GM19023 (cell line): ENCODE results near the gene DAAM1.

Source experiments
- ATAC-seq: cut with Tn5 transposase; IDR thresholded peaks from one replicate; pipeline ENCODE4 v1.9.1; 2021; ENCODE audit warnings: mild to moderate bottlenecking, moderate library complexity; ENCODE audit not compliant: unreplicated experiment

Gene DAAM1

DNA sequence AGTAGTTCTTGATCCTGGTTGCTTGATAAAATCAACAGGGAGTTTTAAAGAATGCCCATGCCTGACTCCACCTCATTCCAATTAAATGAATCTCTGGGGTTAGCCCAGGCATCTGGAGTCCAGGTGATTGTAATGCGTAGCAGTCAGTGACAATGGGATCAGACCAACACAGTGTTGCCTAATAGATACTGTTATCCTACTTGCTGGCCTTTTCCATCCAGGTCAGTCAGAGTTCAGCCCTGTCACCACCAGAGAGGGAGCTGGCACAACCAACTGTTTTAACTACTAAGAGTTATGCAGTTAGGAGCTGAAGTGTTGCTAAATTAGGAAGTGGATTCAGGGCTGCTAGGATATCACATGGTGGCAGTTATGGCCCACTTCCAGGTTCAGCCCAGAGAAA lies 169.6 kb downstream of the DAAM1 start:
- ATAC-seq: no peak

DNA sequence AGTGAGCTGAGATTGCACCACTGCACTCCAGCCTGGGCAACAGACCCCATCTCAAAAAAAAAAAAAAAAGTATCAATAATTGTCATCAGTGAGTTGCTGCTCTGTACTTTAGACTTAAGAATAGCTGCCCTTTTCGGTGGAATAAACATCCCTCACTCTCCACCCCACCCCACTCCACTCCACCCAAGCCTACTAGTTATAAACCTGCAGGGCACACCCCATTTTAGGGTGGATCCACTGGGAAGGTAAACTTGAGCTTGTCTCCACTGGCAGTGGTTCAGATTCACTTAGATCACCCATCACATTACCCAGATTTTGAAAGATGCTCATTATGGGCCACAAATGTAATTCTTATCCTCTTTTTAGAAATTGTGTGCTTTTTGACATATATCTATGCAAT lies 170.3 kb downstream of the DAAM1 start:
- ATAC-seq: no peak

DNA sequence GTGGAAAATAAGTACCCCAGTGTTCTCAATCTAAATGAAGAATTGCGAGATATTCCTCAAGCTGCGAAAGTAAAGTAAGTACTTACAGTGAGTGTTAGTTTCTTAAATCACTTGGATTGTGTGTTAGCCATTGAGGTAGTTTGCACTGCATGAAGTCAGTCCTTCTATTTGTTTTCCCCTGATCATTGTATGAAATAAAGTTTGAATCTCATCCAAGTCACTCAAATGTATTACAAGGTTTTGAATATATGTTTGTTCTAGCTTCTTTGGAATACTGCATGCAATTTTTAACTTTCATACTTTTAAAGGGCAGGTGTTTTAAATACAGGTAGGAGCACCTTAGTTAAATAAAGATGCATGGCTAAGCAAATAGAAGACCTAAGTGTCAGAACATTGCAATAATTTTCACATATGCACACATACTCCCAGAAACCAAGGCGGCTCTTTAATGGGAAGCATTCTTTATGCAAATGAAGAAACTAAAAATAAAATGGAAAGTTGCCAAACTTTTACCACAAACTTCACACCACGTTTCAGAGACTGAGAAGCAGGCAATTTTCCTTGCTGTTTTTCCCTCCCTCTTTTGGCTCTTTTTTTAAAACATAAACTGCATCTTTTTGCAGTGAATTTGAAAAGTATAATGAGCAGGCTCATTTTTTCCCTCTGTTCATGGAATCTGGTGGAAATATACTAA lies 171.1 kb downstream of the DAAM1 start:
- no peak for ATAC-seq

DNA sequence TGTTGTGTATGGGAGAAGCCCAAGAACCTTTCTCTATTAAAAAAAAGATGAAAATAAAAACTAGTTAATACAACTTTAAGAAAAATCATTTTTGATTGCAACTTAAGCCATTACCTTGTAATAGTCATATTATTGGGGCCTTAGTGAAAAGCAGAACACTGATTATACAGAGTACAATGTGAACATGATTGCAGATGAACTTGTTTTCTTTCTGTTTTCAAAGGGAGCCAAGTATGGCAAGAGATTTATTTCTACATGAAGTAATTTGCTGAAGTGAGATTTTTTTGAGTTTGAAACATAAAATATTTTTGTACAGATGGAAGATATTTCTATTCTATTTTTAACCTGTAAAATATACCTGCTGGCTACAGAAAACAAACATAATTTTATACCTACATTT lies 171.8 kb downstream of the DAAM1 start:
- no peak for ATAC-seq

DNA sequence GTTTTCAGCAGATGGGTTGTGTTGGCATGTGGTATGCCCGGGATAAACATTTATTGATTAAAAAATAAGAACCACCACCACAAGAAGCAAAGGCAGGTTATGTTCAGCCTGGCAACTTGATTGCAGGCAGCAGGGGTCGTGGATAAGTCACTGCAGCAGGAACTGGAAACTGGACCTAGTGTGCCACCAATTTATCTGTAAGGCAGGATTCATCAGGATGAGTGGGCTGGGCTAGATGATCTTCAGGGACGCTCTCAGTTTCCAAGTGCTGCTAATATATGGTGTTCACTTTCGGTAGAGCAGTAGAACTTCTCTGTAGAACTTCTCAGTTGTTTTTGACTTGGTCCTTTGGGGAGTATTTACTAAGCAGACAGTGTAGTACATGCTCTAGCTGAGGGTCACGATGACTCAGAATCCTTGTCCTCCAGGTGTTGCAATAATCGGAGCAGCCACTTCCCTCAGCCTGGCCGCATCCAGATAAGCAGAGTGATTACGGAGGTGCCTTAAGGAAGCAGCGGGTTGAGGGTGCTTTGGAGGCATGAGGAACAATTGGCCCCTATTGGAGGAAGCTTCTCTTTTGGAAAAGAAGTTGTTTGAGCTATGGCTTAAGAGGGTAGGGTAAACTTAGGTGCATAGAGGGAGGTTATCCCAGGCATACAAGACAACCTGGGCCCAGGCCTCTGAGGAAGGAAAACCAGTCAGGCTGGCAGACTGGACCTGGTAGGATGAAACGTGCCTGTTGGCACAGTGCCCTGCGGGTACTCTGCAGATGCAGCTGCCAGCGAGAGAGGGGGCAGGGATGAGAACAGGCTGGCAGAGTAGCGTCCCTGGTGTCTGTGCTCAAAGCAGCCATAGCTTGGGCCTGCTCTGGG lies 172.7 kb downstream of the DAAM1 start:
- ATAC-seq: no peak

DNA sequence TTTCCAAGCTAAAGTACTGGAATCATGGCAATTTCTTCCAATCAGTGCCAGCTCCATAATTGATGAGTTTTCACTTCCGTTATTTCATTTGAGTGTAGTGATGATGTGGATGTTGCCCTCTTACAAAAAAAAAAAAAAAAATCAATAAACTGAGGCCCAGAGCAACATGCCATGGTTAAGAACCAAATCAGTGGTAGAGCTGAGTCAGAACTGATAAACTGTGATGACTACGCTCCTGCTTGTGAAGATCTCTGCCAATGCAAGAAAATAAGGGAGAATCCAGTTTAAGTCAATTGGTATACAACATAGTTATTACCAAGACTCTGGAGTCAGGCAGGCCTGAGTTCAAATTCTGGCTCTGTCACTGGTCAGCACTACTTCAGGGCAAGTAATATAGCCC lies 174.0 kb downstream of the DAAM1 start:
- no peak for ATAC-seq

DNA sequence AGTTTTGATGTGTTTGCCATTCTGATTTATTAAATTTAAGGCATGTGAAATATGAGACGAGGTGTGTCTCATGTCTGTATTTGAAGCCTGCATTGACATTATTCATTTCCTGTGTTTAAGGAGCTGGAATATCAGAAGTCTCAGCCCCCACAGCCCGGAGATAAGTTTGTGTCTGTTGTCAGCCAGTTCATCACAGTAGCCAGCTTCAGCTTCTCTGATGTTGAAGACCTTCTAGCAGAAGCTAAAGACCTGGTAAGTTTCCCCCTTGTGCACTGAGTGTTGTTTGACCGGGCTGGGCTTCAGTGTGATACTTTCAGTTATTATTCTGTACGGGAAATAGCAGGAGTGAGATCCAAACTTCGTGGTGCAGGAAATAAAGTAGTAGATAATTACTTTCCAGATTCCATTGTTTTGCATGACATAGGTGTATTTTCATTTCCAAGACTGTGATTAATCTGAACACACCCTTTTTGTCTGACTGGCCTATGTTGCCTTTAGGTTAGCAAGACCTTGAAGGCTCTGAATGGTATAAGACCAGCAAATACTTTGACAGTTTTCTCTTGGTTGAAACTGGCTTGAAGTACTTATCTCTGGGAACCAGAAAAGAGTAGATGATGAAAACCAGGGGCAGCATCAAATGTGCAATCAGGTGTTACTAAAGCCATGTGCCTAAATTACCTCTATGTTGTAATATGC lies 175.2 kb downstream of the DAAM1 start:
- no peak for ATAC-seq

DNA sequence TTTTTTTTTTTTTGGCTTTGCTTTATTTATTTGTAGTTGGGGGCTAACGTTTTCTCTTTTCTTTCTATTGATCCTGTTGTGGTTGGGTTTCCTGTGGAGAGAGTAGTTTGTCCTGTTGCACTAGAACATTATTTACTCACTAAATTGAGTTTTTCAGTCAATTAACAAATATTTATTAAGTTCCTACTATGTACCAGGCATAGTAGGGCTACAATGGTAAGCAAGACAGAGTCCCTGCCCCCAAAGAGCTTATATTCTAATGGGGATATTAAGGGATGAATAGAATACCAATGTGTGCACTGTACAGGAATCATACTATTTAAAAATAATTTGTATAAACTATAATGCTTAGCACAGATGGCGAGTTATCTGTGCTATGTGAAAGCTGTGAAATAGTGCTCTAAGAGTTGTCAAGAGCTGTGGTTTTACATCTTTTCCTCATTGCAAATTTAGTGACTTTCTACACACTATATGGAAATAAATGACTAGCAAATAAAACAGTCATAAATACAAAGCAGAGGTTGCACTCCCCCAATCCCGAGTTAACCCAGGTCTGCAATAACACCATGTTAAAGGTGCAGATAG lies 181.8 kb downstream of the DAAM1 start:
- no peak for ATAC-seq

DNA sequence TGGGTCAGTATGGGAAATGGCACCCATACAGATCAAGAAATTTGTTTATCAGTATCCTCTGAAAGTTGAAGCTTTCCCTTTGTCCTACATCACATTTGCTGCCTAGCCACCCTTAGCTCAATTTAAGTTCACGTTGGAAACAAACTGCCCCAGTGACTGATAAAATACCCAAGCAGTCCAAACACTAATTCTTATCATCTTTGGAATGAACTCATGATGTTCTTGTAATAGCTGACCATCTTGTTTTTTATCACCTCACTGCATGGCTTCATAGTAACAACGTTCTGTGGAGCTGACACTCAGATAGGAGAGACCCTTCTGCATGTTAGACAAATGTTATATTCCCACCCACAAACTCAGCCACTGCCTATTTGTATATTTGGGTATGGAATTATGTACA lies 183.3 kb downstream of the DAAM1 start:
- no peak for ATAC-seq

DNA sequence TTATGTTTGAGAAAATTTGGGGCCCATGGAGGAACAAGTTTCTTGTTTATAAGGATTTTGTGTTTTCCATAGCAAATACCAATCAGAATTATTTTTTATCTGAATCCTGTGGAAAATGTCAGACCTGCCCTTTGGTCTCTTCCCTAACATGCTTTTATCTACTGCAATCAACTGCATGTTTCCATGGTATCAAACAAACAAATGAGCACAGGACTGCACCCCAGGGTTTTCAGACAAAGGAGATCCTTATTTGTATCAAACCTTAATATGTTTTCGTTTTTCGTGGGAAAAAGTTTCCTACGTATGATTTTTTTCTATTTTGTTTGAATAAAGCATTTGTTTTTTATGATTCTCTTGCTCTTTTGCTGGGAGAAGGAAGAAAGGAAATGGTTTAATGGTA lies 185.6 kb downstream of the DAAM1 start:
- no peak for ATAC-seq

DNA sequence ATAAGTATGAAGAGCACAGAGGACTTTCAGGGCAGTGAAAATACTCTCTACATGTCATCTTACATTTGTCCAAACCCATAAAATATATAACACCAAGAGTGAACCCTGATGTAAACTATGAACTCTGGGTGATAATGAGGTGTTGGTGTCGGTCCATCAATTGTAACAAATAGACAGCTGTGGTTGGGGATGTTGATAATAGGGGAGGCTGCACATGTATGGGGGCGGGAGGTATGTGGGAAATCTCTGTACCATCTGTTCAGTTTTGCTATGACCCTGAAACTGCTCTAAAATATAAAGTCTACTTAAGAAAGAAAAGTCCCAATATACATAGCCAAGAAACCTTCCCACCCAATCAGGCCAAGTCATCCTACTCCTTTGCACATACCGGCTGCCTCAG lies 188.2 kb downstream of the DAAM1 start:
- ATAC-seq: no peak

DNA sequence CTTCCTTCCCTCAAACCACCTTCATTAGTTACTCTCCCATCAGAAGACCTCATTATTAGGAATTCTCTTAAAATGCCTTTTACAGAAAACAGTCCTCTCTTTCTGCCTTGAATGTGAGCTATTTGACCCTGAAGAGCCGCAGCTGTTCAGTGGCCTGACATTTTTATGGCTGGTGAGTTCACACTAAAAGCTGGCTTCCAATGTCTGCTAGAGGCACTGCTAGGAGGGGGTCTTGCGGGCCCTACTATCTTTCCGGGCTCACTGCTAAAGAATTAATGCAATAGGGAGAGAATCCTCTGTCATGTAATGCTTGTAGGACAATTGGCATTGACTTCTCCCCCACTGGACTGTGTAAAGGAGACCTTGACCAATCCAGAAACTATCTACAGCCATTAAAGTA lies 189.0 kb downstream of the DAAM1 start:
- no peak for ATAC-seq

DNA sequence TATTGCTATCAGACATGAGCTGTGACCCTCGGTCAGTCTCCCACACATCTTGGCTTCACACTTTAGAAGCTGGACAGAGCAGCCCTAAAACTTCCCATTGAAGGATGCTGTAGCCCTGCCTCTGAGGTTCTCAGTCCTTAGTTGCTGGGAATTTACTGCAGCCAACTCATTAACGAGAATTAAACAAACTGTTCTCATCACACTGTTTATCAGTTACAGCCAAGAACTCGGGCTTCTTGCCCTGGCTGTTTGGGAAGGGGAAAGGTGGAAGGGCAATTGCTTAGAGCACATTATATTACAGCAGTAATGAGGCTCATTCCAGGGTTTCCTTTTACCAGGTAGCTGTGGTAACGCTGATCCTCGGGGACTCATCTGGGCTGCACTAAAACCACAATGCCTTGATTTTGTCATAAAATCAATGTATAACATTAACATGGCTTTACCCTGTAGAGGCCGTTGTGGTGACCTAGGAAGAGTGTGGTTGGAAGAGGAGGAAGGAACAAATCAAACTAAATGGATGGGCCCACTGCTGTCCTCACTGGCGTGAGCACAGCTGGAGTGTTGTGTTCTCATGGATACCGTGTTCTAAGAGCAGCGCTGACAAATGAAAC lies 189.6 kb downstream of the DAAM1 start:
- no peak for ATAC-seq

DNA sequence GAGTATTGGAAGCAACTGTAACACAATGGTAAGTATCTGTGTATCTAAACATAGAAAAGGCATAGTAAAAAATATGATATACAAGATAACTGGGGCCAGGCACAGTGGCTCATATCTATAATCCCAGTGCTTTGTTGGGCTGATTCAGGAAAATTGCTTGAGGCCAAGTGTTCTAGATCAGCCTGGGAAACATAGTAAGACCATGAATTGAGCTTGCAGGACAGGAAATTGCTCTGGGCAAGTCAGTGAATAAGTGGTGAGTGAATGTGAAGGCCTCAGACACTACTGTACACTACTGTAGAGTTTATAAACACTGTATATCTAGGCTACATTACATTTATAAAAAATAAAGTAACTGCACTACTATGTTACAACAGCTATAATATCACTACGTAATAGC lies 201.5 kb downstream of the DAAM1 start:
- no peak for ATAC-seq

DNA sequence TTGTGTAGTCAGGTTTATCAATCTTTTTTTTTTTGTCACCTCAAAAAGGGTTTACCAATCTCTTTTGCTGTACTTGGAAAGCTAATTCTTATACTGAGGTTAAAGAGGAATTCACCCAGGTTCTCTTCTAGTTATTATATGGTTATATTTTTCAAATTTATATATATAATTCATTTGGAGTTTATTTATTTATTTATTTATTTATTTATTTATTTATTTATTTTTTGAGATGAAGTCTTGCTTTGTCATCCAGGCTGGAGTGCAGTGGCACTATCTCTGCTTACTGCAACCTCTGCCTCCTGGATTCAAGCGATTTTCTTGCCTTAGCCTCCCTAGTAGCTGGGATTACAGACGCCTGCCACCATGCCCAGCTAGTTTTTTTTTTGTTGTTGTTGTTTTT lies 202.9 kb downstream of the DAAM1 start:
- no peak for ATAC-seq

DNA sequence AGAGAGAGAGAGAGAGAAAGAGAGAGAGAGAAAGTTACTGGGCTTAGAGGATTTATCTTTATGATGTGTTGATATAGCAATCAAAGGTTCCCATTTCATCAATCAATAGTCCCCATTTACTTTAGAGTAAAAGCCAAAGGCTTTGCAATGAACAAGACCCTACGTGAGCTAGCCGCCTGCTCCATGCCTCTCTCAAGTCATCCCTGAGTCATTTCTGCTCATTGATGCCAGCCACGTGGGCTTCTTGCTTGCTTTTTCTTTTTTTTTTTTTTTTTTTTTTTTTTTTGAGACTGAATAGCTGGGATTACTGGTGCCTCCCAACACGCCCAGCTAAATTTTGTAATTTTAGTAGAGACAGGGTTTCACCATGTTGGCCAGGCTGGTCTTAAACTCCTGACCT lies 205.8 kb downstream of the DAAM1 start:
- ATAC-seq: no peak

DNA sequence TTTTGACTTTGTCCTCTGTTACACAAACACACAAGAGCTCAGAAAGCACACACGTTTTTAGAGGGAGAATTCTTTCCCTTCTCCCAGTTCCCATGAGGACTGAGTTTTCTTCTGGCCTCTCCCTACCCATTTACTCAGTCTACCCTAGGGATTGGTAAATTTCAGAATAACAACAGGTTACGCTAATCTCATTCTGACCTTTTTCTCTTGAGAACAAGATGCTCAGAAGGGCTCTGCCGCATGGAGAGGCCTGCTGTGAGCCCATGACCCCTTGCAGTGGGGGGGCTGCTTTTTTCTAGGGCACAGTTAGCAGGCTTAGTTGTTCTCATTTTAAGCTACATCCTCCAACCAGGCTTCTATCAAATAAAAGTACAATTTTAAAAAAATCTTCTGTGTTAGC lies 207.2 kb downstream of the DAAM1 start:
- no peak for ATAC-seq

DNA sequence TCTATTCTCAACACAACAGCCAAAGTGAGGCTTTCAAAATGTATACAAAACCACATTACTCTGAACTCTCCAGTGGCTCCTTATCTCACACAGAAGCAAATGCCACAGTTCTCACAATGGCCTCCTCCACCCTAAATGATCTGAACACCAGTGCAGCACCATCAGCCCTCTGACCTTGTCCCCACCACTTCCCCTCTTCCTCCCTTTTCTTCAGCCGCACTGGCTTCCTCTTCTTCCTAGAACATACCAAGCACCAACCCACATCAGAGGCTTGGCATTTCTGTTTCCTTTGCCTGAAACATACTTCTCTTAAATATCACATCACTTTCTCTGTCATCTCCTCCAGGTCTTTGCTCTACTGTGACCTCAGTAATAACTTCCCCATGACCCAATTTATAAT lies 210.4 kb downstream of the DAAM1 start:
- ATAC-seq: no peak

DNA sequence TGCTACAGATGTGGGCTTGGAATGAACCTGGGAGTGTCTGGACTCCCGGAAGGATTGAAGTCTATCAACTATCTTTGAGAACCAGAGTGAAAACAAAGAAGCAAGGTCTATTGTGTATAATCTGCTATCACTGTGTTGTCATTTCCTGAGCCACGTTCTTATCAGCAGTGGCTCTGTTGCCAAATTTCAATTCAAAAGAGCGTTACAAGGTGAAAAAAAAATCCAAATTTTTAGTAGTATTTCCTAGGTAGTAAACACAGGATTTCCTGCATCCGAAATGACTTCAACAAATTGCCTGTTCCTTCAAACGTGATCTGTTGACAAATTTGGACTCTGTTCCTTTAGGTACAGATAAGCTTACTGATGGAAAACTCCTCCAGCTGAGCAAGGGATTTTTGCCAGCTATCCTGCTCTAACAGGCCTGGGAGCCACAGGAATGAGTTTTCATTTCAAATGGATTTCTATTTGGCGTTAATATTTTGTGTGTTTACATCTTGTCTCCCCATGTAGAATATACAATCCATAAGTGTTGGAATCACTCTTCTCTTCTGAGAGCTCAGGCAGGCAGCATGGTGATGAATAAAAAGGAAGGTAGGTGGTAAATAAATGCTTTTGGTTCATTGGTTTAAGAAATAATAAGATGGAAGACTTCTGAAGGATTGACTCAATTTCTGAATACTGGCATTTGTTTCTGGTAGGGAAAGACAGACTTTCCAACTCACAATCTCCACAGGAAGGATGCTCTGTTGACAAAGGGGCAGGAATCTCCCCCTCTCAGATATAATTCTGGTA lies 218.2 kb downstream of the DAAM1 start:
- no peak for ATAC-seq

DNA sequence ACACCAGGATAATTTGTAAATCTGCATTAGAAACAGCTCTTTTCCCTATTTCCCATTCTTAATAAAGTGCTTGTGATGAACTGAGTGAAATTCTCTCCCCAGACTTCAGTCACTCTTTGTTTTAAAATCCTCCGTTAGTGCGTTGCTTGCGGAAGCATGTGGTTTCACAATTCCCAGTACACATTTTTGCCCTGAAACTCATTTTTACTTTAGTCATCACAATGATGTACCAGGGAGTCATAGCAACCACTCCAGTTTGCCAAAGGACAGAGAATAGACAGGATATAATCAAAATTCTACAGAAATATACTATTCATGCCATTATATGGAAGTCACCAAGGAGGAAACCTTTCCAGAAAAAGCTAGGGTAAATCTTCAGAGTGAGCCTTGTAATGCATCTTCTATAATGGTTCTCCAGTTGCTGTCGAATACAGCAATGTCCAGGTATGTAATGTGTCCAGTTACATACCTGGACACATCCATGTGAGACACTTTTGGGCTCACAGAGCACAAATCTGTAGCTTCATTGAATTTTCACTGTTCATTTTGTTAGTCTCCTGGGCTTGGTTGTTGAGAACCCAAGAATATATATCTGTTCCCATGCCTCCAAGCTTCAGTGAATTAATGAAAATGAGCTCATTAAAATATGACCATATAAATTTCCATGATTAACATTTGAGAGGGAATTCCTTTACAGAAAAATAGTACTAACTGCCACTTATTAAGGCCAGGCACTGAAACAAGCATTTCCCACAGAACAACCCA lies 219.0 kb downstream of the DAAM1 start:
- no peak for ATAC-seq
